GM23248 (cell line): ENCODE measurements around the gene OR13J1. TPM values are rescaled to one million over a fixed set of nuclear protein-coding genes. Genes with fewer than 3 reads are reported as not detected.

ENCODE experiments used
- DNase-seq: peaks from one replicate; pipeline ENCODE4 v3.0.0-alpha.2; 2015
- H2AFZ ChIP-seq: fragments of 200-600 bp; sonication (generic); 2 replicates; pipeline ENCODE4 v1.6.1; 2016; ENCODE audit warnings: antibody characterized with exemption
- H3F3A ChIP-seq: fragments of 200-600 bp; sonication (generic); 2 replicates; pipeline ENCODE4 v1.6.1; 2016; ENCODE audit warnings: mild to moderate bottlenecking, antibody characterized with exemption, mixed run types; ENCODE audit not compliant: insufficient read depth
- H3K27ac ChIP-seq: fragments of 200-600 bp; sonication (generic); 2 replicates; pipeline ENCODE4 v1.5.1; 2016; ENCODE audit warnings: mild to moderate bottlenecking
- H3K27me3 ChIP-seq: fragments of 200-600 bp; sonication (generic); replicated peaks from 2 replicates; pipeline ENCODE4 v1.6.1; 2016; ENCODE audit warnings: mild to moderate bottlenecking; ENCODE audit not compliant: insufficient read depth
- H3K36me3 ChIP-seq: fragments of 200-600 bp; sonication (generic); 2 replicates; pipeline ENCODE4 v1.6.1; 2016; ENCODE audit warnings: low read depth, mild to moderate bottlenecking
- H3K4me1 ChIP-seq: fragments of 200-600 bp; sonication (generic); 2 replicates; pipeline ENCODE4 v1.6.1; 2016; ENCODE audit warnings: mild to moderate bottlenecking; ENCODE audit not compliant: insufficient read depth
- H3K4me2 ChIP-seq: fragments of 200-600 bp; sonication (generic); one replicate; pipeline ENCODE4 v1.6.1; 2016; ENCODE audit warnings: mild to moderate bottlenecking; ENCODE audit not compliant: unreplicated experiment
- H3K4me3 ChIP-seq: fragments of 200-600 bp; sonication (generic); 2 replicates; pipeline ENCODE4 v1.5.1; 2016; ENCODE audit warnings: mild to moderate bottlenecking
- H3K79me2 ChIP-seq: fragments of 200-600 bp; sonication (generic); 2 replicates; pipeline ENCODE4 v1.6.1; 2016; ENCODE audit warnings: mild to moderate bottlenecking; ENCODE audit not compliant: insufficient read depth
- H3K9ac ChIP-seq: fragments of 200-600 bp; sonication (generic); 2 replicates; pipeline ENCODE4 v1.6.1; 2016; ENCODE audit warnings: mild to moderate bottlenecking
- H3K9me2 ChIP-seq: fragments of 200-600 bp; sonication (generic); 2 replicates; pipeline ENCODE4 v1.6.1; 2016; ENCODE audit warnings: mixed run types, mild to moderate bottlenecking, moderate library complexity; ENCODE audit not compliant: insufficient read depth
- H3K9me3 ChIP-seq: fragments of 200-600 bp; sonication (generic); one replicate; pipeline ENCODE4 v1.6.1; 2017; ENCODE audit warnings: low read depth
- H4K20me1 ChIP-seq: fragments of 200-600 bp; sonication (generic); 2 replicates; pipeline ENCODE4 v1.6.0; 2016; ENCODE audit not compliant: insufficient read depth
- EZH2 ChIP-seq: fragments of 200-600 bp; sonication (generic); IDR thresholded peaks from 2 replicates; pipeline ENCODE4 v1.6.1; 2018; ENCODE audit warnings: antibody characterized with exemption, mild to moderate bottlenecking; ENCODE audit not compliant: insufficient read depth, poor library complexity, severe bottlenecking
- EZH2phosphoT487 ChIP-seq: fragments of 200-600 bp; sonication (generic); IDR thresholded peaks from 2 replicates; pipeline ENCODE4 v1.6.1; 2018; ENCODE audit warnings: antibody characterized with exemption, moderate library complexity, mild to moderate bottlenecking, low read depth; ENCODE audit not compliant: insufficient read depth
- WGBS, 2 experiments: methylation state at CpG; one replicate each; pipeline ENCODE4 v1.1.6; 2015 to 2017; ENCODE audit warnings: low lambda C conversion rate in 2 of 2, low coverage in 1 of 2; ENCODE audit errors: missing lambda C conversion rate in 2 of 2; 5-methylcytosine and 5-hydroxymethylcytosine counted together
- in situ Hi-C: fragments of 300-500 bp; cut with MboI; formaldehyde crosslinking; loops from 2 replicates; pipeline ENCODE4 v1.15.0; 2020
- polyA plus RNA-seq: library from polyadenylated mRNA; unstranded; fragments of >200 nt; fragmentation: Nextera tagmentation; extraction: Ambion mirVana; gene quantifications from 2 replicates; pipeline ENCODE4 v1.2.1, GENCODE V29; 2016
- total RNA-seq: library from RNA; depleted of rRNA; stranded (reverse); fragments of >200 nt; shearing (Covaris generic); gene quantifications from 2 replicates; pipeline ENCODE4 v1.2.3, GENCODE V29; 2014

The OR13J1 gene
- total and polyA plus RNA-seq, 2 experiments from 2014 or later, result not detected

DNA sequence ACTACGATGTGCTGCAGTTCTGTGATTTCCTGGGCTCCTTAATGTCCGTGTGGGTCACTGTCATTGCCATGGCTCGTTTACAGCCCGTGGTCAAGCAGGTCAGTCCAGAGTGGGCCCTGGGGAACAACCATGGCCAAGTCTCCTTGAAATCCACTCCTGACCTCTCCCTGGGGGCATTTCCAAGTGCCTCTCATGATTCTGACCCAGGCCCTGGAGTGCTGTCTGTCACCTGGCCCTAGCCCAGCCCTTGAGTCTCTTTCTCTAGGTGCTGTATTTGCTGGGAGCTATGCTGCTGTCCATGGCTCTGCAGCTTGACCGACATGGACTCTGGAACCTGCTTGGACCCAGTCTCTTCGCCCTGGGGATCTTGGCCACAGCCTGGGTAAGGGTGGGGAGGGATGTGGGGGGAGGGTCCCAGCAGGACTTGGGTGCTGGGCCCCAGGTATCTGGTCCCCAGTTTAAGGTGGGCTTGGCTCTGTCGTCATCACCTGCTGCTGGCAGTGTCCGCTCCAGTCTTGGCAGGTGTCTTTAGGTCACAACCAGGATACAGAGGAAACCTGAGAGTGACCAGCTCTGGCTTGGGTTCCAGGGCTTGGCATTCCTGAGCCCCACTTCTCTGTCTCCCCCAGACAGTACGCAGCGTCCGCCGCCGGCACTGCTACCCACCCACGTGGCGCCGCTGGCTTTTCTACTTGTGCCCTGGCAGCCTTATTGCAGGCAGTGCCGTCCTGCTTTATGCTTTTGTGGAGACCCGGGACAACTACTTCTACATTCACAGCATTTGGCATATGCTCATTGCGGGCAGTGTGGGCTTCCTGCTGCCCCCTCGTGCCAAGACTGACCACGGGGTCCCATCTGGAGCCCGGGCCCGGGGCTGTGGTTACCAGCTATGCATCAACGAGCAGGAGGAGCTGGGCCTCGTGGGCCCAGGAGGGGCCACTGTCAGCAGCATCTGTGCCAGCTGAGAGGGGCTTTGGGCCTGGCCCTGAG, 17.0 kb downstream of the OR13J1 start:
- H4K20me1 ChIP-seq, result no peaks in the 10 kb centered on the region
- H3K27me3 ChIP-seq, result no peaks in the 10 kb centered on the region
- in situ Hi-C loops, result no loop called here
- no peaks in the 10 kb centered on the region for H3K9me2 ChIP-seq
- no peak for DNase-seq
- no peak overlapping the region for H3K27ac ChIP-seq
- no peaks in the 10 kb centered on the region; the same call in 1 of the 2 replicates for H3K36me3 ChIP-seq
- H3K4me3 ChIP-seq, result no peak overlapping the region
- H3K9me3 ChIP-seq, result no peaks in the 10 kb centered on the region
- H3K4me1 ChIP-seq, result peaks cover 6% of the 10 kb centered on the region; the same call in 1 of the 2 replicates
- H3K9ac ChIP-seq, result no peak overlapping the region
- H3K4me2 ChIP-seq, result no peak overlapping the region
- 81 to 82% methylated on average over 24 to 25 of the region's 25 CpGs for WGBS, 2 experiments
- peaks cover 11% of the 10 kb centered on the region for H3F3A ChIP-seq
- H2AFZ ChIP-seq, result no peak overlapping the region
- no peak for TF ChIP-seq EZH2phosphoT487
- no peak for TF ChIP-seq EZH2
- H3K79me2 ChIP-seq, result no peaks in the 10 kb centered on the region

DNA sequence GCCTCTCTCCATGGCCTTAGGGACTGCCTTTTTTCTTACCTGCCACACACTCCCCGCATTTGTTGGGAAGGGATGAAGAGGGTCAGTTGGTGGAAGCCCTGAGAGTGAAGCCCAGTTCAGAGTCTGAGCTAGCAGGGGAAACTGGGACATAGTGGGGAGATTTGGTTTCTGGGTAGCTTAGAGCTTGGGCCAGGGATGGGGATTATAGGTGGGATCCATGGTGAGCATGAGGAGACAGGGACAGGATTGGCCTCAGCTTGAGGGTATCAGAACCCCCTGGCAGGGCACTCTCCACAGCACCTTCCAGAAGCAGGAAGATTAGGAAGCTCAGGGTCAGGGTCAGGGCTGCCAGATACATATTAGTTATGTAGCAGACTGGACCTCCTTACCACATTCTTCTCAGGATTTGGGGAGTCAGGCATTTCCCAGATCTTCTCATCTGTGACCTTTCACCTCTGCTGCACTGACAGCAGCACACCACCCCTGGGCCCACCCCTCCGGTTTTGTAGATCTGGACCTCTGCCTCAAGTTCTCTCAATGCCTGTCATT, 17.9 kb downstream of the OR13J1 start:
- no peaks in the 10 kb centered on the region for H3K27me3 ChIP-seq
- no peak for DNase-seq
- WGBS, 2 experiments, result 83 to 93% methylated on average over 2 of the region's 2 CpGs
- no peak overlapping the region for H3K9ac ChIP-seq
- no peak overlapping the region for H3K27ac ChIP-seq
- no peaks in the 10 kb centered on the region for H3K9me2 ChIP-seq
- TF ChIP-seq EZH2, result no peak
- TF ChIP-seq EZH2phosphoT487, result no peak
- peaks cover 18% of the 10 kb centered on the region for H3F3A ChIP-seq
- no peak overlapping the region for H3K4me3 ChIP-seq
- no peaks in the 10 kb centered on the region for H3K79me2 ChIP-seq
- no peaks in the 10 kb centered on the region for H3K9me3 ChIP-seq
- no peaks in the 10 kb centered on the region; the same call in 1 of the 2 replicates for H3K36me3 ChIP-seq
- no peak overlapping the region for H2AFZ ChIP-seq
- H3K4me2 ChIP-seq, result no peak overlapping the region
- H3K4me1 ChIP-seq, result peaks cover 13% of the 10 kb centered on the region
- in situ Hi-C loops, result no loop called here
- no peaks in the 10 kb centered on the region for H4K20me1 ChIP-seq

DNA sequence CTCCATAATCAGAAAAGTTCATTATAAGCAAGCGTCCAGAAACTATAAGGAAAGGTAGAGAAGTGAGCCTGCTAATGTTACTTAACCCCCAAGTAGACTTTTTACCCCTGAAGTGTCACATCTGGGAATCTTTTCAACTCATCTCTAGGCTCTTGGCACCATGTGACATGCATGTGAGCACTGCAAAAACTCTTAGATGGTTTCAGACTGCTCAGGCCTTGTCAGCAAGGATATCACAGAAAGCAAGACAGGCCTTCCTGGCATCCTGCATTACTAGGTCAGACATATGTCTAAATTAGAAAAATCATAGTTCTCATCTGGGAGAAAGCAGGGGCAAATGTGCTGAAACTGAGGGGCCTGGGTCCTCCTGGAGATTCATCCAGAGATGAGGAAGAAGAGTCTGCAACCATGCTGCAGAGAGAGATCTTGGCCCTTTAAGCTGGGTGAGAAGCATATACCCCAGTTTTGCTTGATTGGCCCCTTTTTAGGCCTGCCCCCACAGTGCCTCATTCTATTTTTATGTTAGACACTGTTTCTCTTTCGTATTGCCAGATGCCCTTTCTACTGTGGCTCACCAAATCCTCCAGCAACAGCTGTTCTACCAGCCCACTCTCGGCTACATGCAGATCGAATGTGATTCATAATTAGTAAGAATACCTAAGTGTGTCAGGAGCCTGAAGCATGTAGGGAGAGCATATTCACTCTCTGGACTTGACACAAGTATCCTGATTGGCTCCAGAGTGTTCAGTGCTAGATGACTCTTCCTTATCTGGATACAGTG, 22.2 kb downstream of the OR13J1 start:
- no peak for TF ChIP-seq EZH2phosphoT487
- no peak for TF ChIP-seq EZH2
- H3K4me2 ChIP-seq, result peak overlapping the region; percentile 56
- H3F3A ChIP-seq, result peaks cover 47% of the 10 kb centered on the region
- WGBS, 2 experiments, result 23 to 25% methylated on average over 4 of the region's 4 CpGs
- DNase-seq, result peak; percentile 99
- no peaks in the 10 kb centered on the region for H3K27me3 ChIP-seq
- no peaks in the 10 kb centered on the region for H3K9me2 ChIP-seq
- H3K79me2 ChIP-seq, result no peaks in the 10 kb centered on the region
- peak overlapping the region; percentile 81 for H3K27ac ChIP-seq
- H3K9ac ChIP-seq, result peak overlapping the region; percentile 54
- H3K36me3 ChIP-seq, result no peaks in the 10 kb centered on the region; the same call in 1 of the 2 replicates
- 0 out of 2 replicates have a peak overlapping the region, but pooled peaks have one; percentile 12 for H3K4me3 ChIP-seq
- H3K9me3 ChIP-seq, result no peaks in the 10 kb centered on the region
- peaks cover 35% of the 10 kb centered on the region for H3K4me1 ChIP-seq
- in situ Hi-C loops, result no loop called here
- H2AFZ ChIP-seq, result no peak overlapping the region
- no peaks in the 10 kb centered on the region for H4K20me1 ChIP-seq
